DMS 273 (cell line): ENCODE results near the gene ZNF580.

Experiments
- DNase-seq: peaks from one replicate; lab custom pipeline; 2025; ENCODE audit not compliant: unreplicated experiment; lab: John Stamatoyannopoulos, UW

The ZNF580 gene

GRCh38 chr19:55690109-55690768, 49.4 kb downstream of the ZNF580 start:
- no peak for DNase-seq

GRCh38 chr19:55690769-55691545, 50.2 kb downstream of the ZNF580 start:
- no peak for DNase-seq

GRCh38 chr19:55691561-55692481, 51.0 kb downstream of the ZNF580 start:
- no peak for DNase-seq

- DNase-seq: no peak
Measured at GRCh38 chr19:55692681-55693081, 51.9 kb downstream of the ZNF580 start.
